Measurements from ENCODE around the gene MDFIC. TPM values are rescaled to one million over a fixed set of nuclear protein-coding genes. Genes with fewer than 3 reads are reported as not detected.

MDFIC gene
- total RNA-seq, 1 experiment from 2014 or later, result 7.3 TPM

- H3K4me3 ChIP-seq (ENCODE audit: low read depth in 2 of 2, low read length in 2 of 2), result no peak overlapping the region
- H3K9me3 ChIP-seq (ENCODE audit: control insufficient read depth, insufficient read depth, low read depth, low read length), result no peaks in the 10 kb centered on the region
- no TSS peak for BruUV-seq (replicated peaks)
- H3K27me3 ChIP-seq (ENCODE audit: control insufficient read depth, insufficient read depth, low read length), result no peaks in the 10 kb centered on the region
- no peaks in the 10 kb centered on the region for H3K36me3 ChIP-seq (ENCODE audit: control insufficient read depth, insufficient read depth, low read length)
- no peak for ATAC-seq
- in situ Hi-C loops (cut with HindIII; ENCODE audit: low pct_unique_long_range_greater_than_20kb, low sequenced_read_pairs), result no loop called here
- DNase-seq (ENCODE audit: low read depth, low spot score), result no peak
- H3K27ac ChIP-seq (ENCODE audit: low read length), result no peak overlapping the region
- intact Hi-C loops (cut with micrococcal nuclease; ENCODE audit: unreplicated experiment), result no loop called here
- ChIA-PET CTCF (no interaction called here), POLR2A (no interaction called here)
- TF ChIP-seq REST (IDR thresholded peaks at IDR 0.05; ENCODE audit: insufficient read depth in 1 of 2, low read depth in 2 of 2, low read length in 1 of 2) (no peak), TCF7L2 (IDR thresholded peaks at IDR 0.05; ENCODE audit: low read depth, low read length) (no peak), SIN3A (IDR thresholded peaks at IDR 0.05; ENCODE audit: borderline replicate concordance, insufficient read depth, low read depth, low read length) (no peak), CTCF (IDR thresholded peaks at IDR 0.05) (no peak), POLR2AphosphoS5 (IDR thresholded peaks at IDR 0.05; ENCODE audit: low read depth, low read length) (no peak)
- H3K4me1 ChIP-seq (ENCODE audit: control insufficient read depth, insufficient read depth, low read length), result no peaks in the 10 kb centered on the region
These were observed 20.1 kb upstream of the MDFIC start for GRCh38 chr7:114901771-114902170.

- in situ Hi-C loops (cut with HindIII; ENCODE audit: low pct_unique_long_range_greater_than_20kb, low sequenced_read_pairs) (no loop called here), intact Hi-C loops (cut with micrococcal nuclease; ENCODE audit: unreplicated experiment) (no loop called here)
- Histone ChIP-seq H3K4me1 (ENCODE audit: control insufficient read depth, insufficient read depth, low read length) (no peaks in the 10 kb centered on the region), H3K27me3 (ENCODE audit: control insufficient read depth, insufficient read depth, low read length) (no peaks in the 10 kb centered on the region), H3K4me3 (ENCODE audit: low read depth in 2 of 2, low read length in 2 of 2) (no peak overlapping the region), H3K9me3 (ENCODE audit: control insufficient read depth, insufficient read depth, low read depth, low read length) (no peaks in the 10 kb centered on the region), H3K27ac (ENCODE audit: low read length) (no peak overlapping the region), H3K36me3 (ENCODE audit: control insufficient read depth, insufficient read depth, low read length) (no peaks in the 10 kb centered on the region)
- ChIA-PET CTCF (no interaction called here), POLR2A (no interaction called here)
- ATAC-seq (no peak), DNase-seq (ENCODE audit: low read depth, low spot score) (no peak)
- no TSS peak for BruUV-seq (replicated peaks)
- TF ChIP-seq REST (IDR thresholded peaks at IDR 0.05; ENCODE audit: insufficient read depth in 1 of 2, low read depth in 2 of 2, low read length in 1 of 2) (no peak), POLR2AphosphoS5 (IDR thresholded peaks at IDR 0.05; ENCODE audit: low read depth, low read length) (no peak), TCF7L2 (IDR thresholded peaks at IDR 0.05; ENCODE audit: low read depth, low read length) (no peak), CTCF (IDR thresholded peaks at IDR 0.05) (no peak)
These were observed 18.8 kb upstream of the MDFIC start for GRCh38 chr7:114903131-114903530.
